ENCODE data around the gene MAP4K4. TPM values are rescaled to one million over a fixed set of nuclear protein-coding genes. Genes with fewer than 3 reads are reported as not detected.

The MAP4K4 gene
- total RNA-seq, 2 experiments from 2014 or later, result 67.2 to 181 TPM

DNA sequence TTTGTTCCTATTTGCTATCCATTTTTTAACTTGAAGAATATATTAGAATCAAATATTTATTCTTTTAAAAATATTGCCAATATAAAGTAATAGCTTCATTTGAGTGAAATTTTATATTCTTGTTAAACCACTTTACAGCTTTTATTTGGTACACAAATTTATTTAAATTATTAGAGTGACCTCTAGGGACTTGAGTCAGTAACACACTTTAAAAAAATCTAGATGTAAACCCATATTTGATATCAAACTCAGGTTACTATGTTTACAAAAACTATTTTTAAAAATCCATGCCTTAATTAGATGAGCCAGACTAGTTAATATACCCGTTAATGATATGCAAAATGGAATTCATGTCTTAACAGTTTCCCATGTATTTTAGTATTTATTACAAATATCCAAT lies 134.6 kb downstream of the MAP4K4 start:
- intact Hi-C loops (cut with micrococcal nuclease; ENCODE audit: unreplicated experiment), result loop anchor here (5.0 to 10.0 kb wide), 2 partner anchors 315 to 487 kb away; no protein-coding TSS in a partner anchor
- no peak overlapping the region for H3K4me2 ChIP-seq (ENCODE audit: low read length)
- no peak for TF ChIP-seq EZH2phosphoT487 (IDR thresholded peaks at IDR 0.05; ENCODE audit: borderline replicate concordance, low read depth, low read length)
- TF ChIP-seq, protein P1, sequence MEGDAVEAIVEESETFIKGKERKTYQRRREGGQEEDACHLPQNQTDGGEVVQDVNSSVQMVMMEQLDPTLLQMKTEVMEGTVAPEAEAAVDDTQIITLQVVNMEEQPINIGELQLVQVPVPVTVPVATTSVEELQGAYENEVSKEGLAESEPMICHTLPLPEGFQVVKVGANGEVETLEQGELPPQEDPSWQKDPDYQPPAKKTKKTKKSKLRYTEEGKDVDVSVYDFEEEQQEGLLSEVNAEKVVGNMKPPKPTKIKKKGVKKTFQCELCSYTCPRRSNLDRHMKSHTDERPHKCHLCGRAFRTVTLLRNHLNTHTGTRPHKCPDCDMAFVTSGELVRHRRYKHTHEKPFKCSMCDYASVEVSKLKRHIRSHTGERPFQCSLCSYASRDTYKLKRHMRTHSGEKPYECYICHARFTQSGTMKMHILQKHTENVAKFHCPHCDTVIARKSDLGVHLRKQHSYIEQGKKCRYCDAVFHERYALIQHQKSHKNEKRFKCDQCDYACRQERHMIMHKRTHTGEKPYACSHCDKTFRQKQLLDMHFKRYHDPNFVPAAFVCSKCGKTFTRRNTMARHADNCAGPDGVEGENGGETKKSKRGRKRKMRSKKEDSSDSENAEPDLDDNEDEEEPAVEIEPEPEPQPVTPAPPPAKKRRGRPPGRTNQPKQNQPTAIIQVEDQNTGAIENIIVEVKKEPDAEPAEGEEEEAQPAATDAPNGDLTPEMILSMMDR (conservative IDR thresholded peaks at IDR 0.05; ENCODE audit: low read length), result peak; percentile 71
- H4K20me1 ChIP-seq (ENCODE audit: insufficient read depth, low read length), result 0 out of 2 replicates have a peak, but pooled peaks cover 5% of the 10 kb centered on the region
- no peak overlapping the region for H2AFZ ChIP-seq (ENCODE audit: low read length)
- CTCF ChIA-PET (ENCODE audit: unreplicated experiment), result no interaction called here
- H3K36me3 ChIP-seq (ENCODE audit: insufficient read depth, low read length), result peaks cover 85% of the 10 kb centered on the region
- H3K27ac ChIP-seq (ENCODE audit: low read depth, low read length, poor library complexity, severe bottlenecking), result no peak overlapping the region
- no peak overlapping the region for H3K4me3 ChIP-seq (ENCODE audit: low read depth, low read length, poor library complexity, severe bottlenecking)
- POLR2A ChIA-PET, result interaction anchor here (0.6 to 1.3 kb wide), 2 partner anchors 19 to 37 kb away, joined by 3 to 4 read pairs; no protein-coding TSS in a partner anchor
- DNase-seq (ENCODE audit: low spot score), result peak; percentile 11
- no TSS peak for BruUV-seq (replicated peaks)
- H3K79me2 ChIP-seq (ENCODE audit: insufficient read depth, low read depth, low read length), result no peaks in the 10 kb centered on the region
- H3K9me3 ChIP-seq (ENCODE audit: low read length), result no peaks in the 10 kb centered on the region
- no peaks in the 10 kb centered on the region for H3K9me2 ChIP-seq (ENCODE audit: insufficient read depth, low read length)
- H3K4me1 ChIP-seq (ENCODE audit: insufficient read depth, low read length, poor library complexity, severe bottlenecking), result peaks cover 16% of the 10 kb centered on the region

DNA sequence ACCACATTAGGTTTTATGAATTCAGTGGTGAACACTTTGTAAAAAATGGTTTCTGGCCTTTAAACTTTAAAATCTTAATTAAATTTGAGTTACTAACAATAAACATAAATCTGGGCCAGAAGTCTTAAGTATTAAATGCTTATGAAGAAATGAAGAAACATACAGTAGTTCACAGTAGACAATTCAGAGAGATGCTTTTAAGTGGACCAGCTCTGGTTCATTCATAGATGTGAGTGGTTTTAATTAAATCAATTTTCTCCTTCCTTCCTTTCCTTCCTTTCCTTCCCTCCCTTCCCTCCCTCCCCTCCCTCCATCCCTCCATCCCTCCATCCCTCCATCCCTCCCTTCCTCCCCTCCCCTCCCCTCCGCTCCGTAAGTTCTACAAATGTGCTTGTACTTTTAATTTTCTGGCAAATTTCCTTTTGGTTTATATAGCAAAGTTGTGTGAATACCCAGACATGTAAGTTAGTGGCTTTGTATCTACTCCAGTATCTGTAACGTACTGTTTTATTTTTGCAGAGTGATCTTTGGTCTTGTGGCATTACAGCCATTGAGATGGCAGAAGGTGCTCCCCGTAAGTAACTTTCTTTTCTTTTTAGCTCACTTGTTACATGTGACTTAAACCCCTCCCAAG lies 136.5 kb downstream of the MAP4K4 start:
- no TSS peak for BruUV-seq (replicated peaks)
- no peak overlapping the region for H3K4me3 ChIP-seq (ENCODE audit: low read depth, low read length, poor library complexity, severe bottlenecking)
- H3K36me3 ChIP-seq (ENCODE audit: insufficient read depth, low read length), result peaks cover 85% of the 10 kb centered on the region
- no peak overlapping the region for H2AFZ ChIP-seq (ENCODE audit: low read length)
- no peaks in the 10 kb centered on the region for H3K79me2 ChIP-seq (ENCODE audit: insufficient read depth, low read depth, low read length)
- no peak overlapping the region for H3K4me2 ChIP-seq (ENCODE audit: low read length)
- H3K9me3 ChIP-seq (ENCODE audit: low read length), result no peaks in the 10 kb centered on the region
- 0 out of 2 replicates have a peak, but pooled peaks cover 5% of the 10 kb centered on the region for H4K20me1 ChIP-seq (ENCODE audit: insufficient read depth, low read length)
- no peaks in the 10 kb centered on the region for H3K4me1 ChIP-seq (ENCODE audit: insufficient read depth, low read length, poor library complexity, severe bottlenecking)
- TF ChIP-seq, protein P1 (conservative IDR thresholded peaks at IDR 0.05; ENCODE audit: low read length), result no peak
- no peak for TF ChIP-seq EZH2phosphoT487 (IDR thresholded peaks at IDR 0.05; ENCODE audit: borderline replicate concordance, low read depth, low read length)
- no peak for DNase-seq (ENCODE audit: low spot score)
- POLR2A ChIA-PET, result no interaction called here
- no peak overlapping the region for H3K27ac ChIP-seq (ENCODE audit: low read depth, low read length, poor library complexity, severe bottlenecking)
- CTCF ChIA-PET (ENCODE audit: unreplicated experiment), result no interaction called here
- no peaks in the 10 kb centered on the region for H3K9me2 ChIP-seq (ENCODE audit: insufficient read depth, low read length)
- intact Hi-C loops (cut with micrococcal nuclease; ENCODE audit: unreplicated experiment), result loop anchor here (5.0 to 10.0 kb wide), 2 partner anchors 317 to 489 kb away; no protein-coding TSS in a partner anchor

DNA sequence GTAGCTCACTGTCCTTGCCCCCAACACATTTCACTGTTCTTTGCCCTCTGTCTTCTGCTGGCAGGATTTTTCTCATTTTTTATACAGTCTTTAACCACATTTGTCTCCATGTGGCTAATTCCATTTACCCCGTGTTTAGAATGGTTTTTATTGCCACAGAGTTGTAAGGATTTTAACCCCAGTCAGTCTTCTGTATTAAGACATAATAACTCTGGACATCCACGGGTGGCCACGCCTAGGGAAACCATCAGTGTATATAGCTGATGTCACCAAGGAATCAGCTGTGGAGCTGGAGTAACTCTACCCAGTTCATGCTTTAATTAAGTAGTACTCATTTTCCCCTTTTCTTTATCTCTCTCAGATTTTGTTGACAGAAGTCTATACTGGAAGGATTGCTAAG lies 139.8 kb downstream of the MAP4K4 start:
- no peaks in the 10 kb centered on the region for H3K9me3 ChIP-seq (ENCODE audit: low read length)
- no peak overlapping the region for H2AFZ ChIP-seq (ENCODE audit: low read length)
- no peaks in the 10 kb centered on the region for H3K4me1 ChIP-seq (ENCODE audit: insufficient read depth, low read length, poor library complexity, severe bottlenecking)
- intact Hi-C loops (cut with micrococcal nuclease; ENCODE audit: unreplicated experiment), result loop anchor here (10.0 kb wide), 1 partner anchor 493 kb away; no protein-coding TSS in a partner anchor
- H3K36me3 ChIP-seq (ENCODE audit: insufficient read depth, low read length), result peaks cover 87% of the 10 kb centered on the region
- no peak overlapping the region for H3K4me3 ChIP-seq (ENCODE audit: low read depth, low read length, poor library complexity, severe bottlenecking)
- ChIA-PET CTCF (ENCODE audit: unreplicated experiment) (no interaction called here), POLR2A (no interaction called here)
- H3K79me2 ChIP-seq (ENCODE audit: insufficient read depth, low read depth, low read length), result no peaks in the 10 kb centered on the region
- no peak overlapping the region for H3K4me2 ChIP-seq (ENCODE audit: low read length)
- H3K9me2 ChIP-seq (ENCODE audit: insufficient read depth, low read length), result no peaks in the 10 kb centered on the region
- TF ChIP-seq, protein P1 (conservative IDR thresholded peaks at IDR 0.05; ENCODE audit: low read length), result no peak
- BruUV-seq (replicated peaks), result no TSS peak
- DNase-seq (ENCODE audit: low spot score), result no peak
- H4K20me1 ChIP-seq (ENCODE audit: insufficient read depth, low read length), result no peaks in the 10 kb centered on the region
- no peak overlapping the region for H3K27ac ChIP-seq (ENCODE audit: low read depth, low read length, poor library complexity, severe bottlenecking)
